SK-N-DZ (cell line): ENCODE results near the gene C1orf174.

Source experiments
- DNase-seq: peaks from one replicate; pipeline ENCODE4 v3.0.0-alpha.2; 2015; ENCODE audit warnings: low spot score

C1orf174 gene

DNA sequence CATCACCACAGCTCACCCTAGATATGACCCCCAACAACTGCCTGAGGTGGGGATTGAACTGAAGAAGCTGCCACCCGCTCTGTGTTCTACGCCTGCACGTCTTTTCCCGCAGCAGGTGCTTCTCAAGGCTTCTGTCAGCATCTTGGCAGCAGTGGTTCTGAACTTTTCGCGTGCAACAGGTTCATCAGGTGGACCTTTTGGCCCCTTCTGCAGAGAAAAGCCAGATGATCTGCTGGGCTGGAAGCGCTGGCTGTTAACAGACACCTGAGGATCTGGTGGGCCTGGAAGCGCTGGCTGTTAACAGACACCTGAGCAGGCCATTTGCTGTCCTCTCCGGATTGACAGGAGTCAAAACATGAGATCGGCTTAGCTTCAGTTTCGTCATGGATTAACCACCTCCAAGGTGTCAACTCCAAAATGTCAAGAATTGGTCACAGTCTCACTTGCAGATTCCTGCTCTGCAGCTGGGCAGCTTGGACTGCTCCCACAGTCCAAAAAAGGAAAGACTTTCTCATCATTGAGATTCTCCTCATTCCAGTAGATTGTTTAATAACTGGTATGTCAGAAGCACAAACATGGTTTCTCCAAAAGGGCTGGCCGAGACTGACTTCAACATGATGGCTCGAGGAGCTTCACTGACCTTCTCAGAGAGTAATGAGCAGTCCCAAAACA is 4.7 kb downstream of the C1orf174 start:
- DNase-seq, result no peak

DNA sequence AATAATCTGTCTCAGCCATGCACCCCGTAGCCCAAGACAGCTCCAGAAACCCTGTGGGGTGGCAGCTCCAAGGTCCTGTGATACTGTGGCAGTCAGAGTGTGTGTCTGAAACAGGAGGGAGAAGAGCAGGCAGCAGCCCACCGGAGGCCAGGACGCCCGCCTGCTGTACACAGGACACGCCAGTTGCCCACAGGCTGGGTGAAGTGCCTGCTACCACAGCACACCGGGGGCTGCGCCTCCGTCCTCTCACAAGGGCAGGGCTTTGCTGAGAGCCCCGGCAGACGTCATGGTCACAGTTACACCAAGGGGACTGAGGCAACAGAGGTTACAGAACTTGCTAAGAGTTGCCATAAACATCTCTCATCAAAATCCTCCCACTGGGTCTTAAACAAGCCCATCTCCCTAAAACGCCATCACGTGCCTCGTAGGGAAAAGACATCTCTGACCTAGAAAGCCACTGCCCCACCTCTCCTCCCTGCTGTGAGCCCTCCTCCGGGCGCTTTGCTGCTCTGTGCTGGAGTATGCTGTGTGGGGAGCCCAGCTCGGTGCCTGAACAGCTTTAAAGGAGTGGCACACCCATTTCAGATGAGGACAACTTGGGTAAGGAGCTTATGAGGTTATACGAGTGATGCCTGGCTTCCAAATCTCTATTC is 5.3 kb downstream of the C1orf174 start:
- no peak for DNase-seq

DNA sequence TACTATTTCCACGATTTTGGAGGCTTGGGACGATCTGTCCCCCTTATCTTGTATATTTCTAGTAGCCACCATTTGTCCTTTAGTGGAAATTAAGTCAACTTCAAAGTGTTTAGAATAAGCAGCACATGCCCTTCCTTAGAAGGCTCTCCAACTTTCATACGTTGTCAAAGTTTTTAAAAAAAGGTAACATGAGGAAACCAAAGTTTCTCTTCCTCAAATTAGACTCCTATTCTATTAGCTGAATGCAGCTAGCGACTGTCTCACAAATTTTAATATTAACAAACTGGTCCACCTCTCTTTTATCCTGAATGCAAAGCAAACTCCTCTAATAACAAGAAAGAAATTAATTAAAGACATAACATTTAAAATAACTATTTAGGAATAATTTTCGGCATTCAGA is 6.9 kb downstream of the C1orf174 start:
- DNase-seq, result no peak

DNA sequence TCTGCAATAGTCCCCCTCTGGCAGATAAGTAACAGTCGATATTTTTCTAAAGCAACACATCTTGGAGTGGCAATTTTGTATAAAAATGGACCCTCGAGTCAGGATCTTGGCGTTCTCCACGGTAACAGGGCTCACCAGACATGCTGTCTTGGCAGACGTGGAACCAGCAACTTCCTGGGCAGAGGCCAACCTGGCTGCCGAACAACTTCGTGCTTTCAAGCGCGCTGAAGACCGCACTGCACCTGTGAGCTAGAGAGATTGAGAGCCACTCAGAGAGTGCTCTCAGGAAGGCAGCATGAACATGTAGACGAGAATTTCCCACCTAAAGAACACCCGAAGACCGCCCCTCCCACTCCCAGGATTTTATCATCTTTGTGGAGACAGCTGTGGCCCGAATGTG is 7.3 kb downstream of the C1orf174 start:
- DNase-seq, result no peak

DNA sequence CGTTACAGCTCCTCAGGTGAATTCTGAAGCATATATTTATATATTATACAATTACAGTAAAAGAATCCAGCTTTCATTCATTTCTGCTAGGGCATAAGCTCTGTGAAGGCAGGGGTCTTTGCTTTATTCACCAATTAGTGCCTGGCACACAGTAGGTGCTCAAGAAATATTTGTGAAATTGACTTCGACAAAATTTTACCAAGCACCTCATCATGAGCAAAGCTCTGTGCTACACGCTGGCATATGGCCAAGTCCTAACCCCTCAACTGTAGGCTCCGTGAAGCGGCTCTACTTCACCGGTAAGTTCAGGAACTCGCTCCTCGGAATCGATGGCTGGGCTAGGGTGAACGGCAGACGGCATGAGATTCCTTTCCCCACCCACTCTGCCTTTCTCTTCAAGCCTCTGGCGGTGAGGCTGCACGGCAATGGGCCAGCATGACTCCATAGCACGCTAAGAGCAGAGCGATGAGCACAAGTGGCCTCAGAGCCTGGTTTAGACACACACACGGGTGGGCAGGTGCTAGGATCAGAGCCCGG is 8.7 kb downstream of the C1orf174 start:
- DNase-seq, result no peak

DNA sequence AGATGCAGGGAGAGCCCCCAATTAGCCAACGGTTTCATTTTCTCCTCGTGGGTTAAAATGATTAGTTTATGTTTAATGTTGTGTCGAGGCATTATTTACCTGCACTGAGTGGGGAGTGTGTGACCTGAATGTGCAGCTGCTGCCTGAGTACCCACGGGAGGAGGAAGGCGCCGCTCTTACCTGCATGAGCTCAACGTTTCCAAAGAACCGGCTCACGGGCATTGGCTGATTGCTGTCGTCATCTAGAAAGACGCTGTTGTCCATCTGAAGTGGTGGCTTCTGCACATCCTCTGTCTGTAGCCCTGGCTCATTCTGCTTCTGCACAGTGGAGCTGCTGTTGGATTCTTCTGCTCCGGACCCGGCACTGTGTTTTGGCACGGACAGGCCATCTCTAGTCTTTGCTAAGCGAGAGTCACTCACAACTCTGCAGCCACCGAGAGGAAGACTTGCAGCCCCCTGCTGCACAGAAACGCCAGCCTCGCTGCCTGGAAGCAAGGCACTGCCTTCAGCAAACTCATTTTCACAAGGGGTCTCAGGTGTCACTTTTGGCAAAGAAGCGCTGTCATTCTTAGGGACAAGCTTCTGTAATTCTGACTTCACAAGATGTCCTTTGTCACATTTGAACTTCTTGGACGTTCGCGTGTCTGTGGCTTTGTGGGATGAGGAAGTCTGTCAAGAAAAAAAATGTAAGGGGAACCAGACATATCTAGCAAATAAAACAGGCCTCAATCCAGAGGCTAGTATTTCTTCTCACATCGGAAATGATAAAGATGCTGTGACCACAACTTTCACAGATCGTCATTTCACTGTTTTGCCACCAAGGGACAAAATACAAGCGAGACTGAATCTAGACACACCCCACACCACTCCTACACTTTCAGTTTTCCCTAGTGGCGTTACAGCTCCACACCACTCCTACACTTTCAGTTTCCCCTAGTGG is 9.4 kb downstream of the C1orf174 start:
- no peak for DNase-seq

DNA sequence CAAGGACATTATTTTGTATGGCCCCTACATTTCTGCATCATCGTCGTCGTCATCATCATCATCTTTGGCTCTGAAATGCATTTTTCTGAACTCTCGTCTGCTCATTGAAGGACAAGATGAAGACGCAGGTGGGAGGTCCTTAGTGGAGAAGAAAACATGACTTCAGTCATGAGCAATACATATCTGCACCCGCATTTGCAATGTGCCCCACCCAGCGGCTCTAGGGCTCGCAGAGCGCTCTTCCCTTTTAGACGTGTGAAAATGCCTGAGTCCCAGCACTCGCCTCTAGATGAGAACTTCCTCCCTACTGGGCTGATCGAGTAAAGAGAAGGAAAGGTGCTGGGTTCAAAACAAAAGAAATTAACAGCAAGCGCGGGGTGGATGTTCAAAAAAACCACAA is 10.1 kb downstream of the C1orf174 start:
- no peak for DNase-seq

DNA sequence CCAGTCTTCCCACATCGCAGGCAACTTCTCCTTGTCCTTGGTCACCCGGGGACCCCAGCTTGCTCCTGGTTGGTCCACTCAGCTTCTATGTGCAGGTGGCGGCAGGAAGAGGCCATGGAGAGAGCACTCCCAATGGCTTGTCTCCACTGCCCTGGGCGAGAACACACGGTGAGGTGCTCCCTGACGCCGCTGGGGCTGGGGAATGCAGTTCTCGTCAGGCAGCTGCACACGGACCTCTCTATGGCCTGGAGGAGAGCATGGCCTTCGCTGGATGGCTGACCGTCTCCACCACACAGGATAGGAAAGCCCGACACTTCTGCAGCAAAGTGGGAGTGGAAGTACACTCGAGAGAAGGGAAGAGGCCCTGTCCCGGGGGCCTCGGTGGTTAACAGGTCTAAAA is 11.8 kb downstream of the C1orf174 start:
- DNase-seq, result no peak

DNA sequence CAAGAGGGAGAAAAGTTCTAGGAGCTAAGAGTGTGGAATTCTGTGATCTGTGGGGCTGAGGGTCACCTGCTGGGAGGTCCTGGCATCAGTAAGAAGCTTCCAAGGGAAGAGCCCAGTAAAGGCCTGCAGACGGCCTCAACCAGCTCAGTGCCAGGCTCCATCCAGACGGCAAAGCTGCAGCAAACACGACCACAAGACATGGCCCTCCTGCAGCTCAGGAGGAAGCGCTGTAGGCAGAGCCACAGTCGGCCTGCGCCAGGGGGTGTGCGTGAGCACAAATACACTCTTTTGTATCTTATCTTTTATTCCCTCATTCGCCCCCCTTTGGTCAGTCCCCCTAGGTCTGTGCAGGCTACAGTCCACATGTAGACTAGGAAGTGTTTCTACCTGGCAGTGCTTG is 13.4 kb downstream of the C1orf174 start:
- no peak for DNase-seq

DNA sequence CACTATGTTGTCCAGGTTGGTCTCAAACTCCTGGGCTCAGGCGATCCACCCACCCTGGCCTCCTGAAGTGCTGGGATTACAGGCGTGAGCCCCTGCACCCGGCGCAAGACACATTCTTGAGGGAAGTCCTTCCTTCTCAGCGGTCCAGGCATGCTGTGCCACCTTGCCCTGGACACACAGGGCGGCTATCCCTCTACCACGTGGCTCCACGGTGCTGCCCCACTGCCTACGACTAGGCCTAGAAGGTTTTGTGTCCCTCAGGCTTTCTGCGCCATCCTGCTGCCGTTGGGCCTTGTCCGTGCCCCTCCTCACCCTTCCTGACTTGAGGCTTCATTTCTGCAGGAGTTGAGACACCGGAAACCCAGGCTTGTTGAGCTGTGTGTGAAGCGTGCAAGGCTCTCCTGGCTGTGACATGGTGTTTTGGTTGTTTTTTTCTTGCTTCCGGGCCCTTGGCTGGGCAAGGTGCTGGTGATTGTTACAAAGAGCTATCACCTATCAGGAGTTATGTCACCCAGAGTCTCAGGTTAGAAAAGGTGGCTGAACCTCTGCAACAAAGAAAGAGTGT is 13.9 kb downstream of the C1orf174 start:
- DNase-seq, result no peak

DNA sequence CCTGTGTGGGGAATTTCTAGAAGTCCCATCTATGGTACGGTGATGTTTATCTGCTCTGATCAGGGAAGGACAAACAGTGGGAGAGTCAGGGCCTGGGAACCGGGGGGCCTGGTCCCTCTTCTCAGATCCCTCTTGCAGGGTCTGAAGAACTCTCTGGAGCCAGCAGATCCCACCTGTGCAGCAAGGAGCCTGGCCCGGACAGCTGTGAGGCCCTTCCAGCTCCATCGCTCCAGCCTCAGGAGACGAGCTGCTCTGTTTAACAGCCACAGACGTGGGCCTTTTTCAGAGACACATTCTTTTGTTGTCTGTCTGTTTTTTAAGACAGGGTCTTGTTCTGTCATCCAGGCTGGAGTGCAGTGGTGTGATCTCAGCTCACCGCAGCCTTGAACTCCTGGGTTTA is 14.5 kb downstream of the C1orf174 start:
- DNase-seq, result no peak

DNA sequence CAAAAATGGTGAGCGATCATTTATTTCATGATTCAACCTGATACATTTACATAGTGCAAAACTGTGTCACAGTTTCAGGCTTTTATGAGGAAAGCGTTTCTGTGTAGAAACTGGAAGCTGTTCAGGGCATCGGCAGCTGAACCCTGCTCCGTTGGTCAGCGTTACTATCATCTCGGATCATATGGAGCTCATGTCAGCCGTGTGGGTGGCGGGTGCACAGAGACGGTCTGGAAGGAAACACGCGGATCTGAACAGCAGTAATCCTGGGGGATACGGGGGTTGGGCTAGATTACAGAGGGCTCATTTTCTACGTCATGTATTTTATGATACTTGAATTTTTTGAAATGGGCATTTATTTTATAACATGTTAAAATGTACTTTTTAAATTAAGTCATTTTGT is 15.1 kb downstream of the C1orf174 start:
- no peak for DNase-seq

DNA sequence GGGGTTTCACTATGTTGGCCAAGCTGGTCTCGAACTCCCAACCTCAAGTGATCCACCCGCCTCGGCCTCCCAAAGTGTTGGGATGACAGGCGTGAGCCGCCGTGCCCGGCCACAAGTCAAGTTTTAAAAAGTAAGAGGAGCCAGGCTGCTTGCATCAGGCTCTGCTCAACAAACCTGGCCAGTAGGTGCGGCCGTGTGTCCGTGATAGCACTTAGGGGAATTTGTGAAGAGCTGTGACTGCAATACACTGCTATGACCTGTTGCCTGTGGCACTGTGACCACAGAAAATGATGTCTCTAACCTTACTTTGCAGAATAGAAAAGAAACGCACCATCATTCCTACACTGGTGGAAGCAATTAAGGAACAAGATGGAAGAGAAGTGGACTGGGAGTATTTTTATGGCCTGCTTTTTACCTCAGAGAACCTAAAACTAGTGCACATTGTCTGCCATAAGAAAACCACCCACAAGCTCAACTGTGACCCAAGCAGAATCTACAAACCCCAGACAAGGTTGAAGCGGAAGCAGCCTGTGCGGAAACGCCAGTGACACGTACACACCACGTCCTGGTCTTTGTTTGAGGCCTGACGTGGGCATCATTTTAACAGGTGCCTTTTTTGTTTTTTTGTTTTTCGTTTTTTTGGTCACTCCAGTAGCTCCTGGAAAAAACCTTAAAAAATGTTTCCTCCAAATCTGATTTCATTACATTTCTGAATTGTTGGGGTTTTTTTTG is 16.7 kb downstream of the C1orf174 start:
- DNase-seq, result no peak

DNA sequence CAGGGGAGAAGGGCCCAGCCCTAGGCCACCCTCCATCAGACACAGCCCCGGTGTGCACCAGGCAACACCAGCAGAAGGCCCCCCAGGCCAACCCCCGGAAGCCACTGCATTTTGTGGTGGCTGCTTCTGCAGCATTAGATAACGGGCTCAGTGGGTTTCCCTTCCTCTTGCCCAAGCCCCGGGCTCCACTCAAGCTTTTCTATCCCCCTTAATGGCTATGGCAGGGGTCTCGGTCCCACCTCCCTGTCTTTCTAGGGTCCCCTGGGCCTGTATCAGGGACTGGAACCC is 18.9 kb downstream of the C1orf174 start:
- no peak for DNase-seq

DNA sequence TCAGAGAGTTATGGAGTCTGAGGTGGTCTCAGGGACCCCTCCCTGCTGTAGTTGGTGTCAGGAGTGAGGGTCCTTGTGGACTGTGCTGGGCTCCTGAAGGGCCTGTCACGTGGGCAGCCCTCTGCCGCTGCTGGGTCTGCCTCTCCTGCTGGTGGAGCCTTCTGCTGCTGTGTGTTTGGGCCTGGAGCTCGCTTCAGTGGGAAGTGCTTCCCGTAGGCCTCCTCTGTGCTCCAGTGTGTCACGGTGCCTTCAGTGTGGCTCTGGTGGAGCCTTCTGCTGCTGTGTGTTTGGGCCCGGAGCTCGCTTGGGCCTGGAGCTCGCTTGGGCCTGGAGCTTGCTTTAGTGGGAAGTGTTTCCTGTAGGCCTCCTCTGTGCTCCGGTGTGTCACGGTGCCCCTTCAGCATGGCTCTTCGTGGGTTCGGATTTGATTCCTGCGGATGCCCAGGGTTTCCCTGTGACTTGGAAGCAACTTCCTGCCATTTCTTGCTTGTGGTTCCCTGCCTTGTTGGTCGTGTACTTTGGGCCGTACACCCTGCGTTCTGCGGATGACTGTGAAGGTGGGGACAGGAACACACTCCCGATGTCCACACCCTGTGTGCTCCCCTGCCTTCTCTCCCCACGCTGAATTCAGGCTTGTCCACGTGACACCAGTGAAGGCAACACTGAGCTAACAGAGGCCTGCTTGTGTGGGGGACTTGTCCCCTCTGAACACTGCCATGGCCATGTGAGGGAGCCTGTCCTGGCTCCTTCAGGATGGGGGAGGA is 19.5 kb downstream of the C1orf174 start:
- DNase-seq, result no peak

DNA sequence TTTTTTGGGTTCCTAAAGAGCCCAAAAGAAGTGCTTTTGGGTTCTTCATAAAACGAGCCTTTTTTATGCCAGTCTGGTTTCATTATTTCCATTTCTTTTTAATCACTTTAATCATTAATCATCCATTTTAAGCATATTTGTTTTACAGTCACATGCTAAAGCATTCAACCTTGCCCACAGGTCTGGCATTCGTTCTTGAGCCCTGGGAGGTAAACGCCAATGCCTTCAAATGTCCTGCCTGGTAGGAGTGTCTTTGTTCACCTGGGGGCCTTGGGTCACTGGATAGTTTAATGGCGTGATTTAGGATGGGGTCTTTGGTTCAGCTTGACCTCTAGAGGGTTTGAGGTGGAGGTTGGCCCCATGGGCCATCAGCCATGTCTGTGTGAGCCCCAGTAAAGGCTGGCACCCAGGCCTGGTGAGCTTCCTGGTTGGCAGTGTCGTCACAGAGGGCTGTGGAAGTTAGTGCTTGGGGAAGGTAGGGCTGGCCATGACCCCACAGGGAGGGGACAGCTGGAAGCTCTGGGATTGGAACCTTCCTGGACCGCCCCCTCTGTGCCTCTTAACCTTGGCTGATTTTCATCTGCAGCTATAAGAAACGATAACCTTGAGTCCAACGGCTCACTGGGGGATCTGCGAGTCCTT is 20.2 kb downstream of the C1orf174 start:
- no peak for DNase-seq

DNA sequence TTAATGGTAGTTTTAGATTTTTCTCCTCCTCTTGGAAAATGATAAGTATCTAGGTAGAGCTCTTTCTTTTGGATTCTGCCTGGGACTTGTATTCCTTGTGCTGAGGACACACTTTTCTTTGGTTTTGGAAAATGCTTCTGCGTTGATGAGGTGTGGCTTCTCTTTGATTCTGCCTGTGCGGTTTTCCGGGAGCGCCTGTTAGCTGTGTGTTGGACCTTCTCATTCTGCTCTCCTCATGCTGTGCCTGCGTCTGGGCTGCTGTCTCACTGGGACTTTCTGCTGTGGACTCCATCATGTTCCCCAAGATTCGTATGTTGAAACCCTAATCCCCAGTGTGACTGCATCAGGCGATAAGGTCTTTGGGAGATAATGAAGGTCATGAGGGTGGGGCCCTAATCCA is 21.0 kb downstream of the C1orf174 start:
- no peak for DNase-seq

DNA sequence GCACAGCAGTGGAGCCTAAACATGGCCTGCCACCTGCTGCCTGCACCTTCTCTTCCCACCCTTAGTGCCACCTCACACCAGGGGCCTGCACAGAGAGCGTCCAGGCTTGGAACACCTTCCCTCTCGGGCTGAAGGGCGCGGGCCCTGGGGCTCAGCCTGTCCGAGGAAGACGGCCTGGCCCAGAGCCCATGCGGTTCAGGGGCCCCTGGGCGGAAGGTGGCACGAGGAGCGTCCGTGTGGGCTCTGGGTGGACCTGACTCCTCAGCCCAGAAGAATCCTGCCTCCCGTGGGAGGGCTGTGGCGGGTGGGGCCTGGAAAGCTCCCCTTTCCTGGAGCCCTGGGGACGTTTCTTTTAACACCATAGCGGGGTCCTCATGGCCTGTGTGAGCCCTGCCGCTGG is 23.4 kb downstream of the C1orf174 start:
- DNase-seq, result no peak

DNA sequence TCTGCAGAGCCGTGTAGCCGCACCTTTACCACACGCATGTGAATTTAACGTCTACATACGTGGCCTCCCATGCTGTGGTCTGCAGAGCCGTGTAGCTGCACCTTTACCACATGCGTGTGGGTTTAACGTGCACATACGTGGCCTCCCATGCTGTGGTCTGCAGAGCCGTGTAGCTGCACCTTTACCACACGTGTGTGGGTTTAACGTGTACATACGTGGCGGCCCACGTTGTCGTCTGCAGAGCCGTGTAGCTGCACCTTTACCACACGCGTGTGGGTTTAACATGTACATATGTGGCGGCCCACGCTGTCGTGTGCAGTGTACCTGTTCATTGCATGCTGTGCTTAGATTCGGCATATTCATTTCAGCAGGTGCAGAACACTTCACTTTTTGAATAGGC is 25.3 kb downstream of the C1orf174 start:
- no peak for DNase-seq

DNA sequence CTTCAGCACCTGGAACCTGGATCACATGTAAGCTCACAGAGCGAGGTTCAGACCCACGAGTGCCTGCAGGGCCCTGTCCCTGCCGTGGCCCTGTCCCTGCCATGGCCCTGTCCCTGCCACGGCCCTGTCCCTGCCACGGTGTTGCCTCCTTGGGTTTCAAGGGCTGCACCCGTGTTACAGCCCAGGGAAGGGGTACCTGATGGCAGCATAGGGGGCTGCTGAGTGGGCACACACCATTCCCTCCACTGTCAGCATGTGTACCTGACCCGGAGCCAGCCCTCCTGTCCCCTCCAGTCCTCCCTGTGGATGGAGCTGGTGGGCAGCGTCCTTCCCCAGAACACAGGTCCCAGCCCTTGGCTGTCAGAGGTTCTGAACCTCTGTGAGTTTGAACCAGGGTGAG is 27.5 kb downstream of the C1orf174 start:
- no peak for DNase-seq
